WI38 (cell line): ENCODE measurements around the gene CFHR1.
"Not testable (repeated sequence)": the region's sequence is repeated elsewhere in the genome, so short reads cannot be mapped to it uniquely, and the experiment has no call there.

Source experiments
- H3K4me3 ChIP-seq: 2 replicates; pipeline ENCODE4 v1.5.1; 2011; ENCODE audit warnings: low read depth, mild to moderate bottlenecking, control low read depth, low read length
- TF ChIP-seq, protein P1 (sequence below): IDR thresholded peaks from 2 replicates; pipeline ENCODE4 v1.5.1; 2012; ENCODE audit warnings: low read depth, mild to moderate bottlenecking, control low read depth, low read length

Gene CFHR1

DNA sequence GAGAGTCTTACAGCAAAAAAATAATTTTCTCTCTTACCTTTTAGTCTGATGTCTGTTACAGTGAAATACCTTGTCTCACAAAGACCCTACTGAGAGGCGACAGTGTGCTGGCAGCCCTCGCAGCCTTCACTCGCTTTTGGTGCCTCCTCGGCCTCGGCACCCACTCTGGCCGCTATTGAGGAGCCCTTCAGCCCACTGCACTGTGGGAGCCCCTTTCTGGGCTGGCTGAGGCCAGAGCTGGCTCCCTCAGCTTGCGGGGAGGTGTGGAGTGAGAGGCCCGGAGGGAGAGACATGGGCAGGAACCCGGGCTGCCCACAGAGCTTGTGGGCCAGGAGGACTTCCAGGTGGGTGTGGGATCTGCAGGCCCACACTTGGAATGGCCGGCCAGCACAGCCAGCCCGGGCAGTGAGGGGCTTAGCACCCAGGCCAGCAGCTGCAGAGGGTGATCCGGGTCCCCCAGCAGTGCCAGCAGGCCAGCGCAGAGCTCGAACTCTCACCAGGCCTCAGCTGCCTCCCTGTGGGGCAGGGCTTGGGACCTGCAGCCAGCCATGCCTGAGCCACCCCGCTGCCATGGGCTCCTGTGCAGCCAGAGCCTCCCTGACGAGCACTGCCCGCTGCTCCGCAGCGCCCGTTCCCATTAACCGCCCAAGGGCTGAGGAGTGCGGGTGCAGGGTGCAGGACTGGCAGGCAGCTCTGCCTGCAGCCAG lies 10.8 kb upstream of the CFHR1 start:
- TF ChIP-seq, protein P1, sequence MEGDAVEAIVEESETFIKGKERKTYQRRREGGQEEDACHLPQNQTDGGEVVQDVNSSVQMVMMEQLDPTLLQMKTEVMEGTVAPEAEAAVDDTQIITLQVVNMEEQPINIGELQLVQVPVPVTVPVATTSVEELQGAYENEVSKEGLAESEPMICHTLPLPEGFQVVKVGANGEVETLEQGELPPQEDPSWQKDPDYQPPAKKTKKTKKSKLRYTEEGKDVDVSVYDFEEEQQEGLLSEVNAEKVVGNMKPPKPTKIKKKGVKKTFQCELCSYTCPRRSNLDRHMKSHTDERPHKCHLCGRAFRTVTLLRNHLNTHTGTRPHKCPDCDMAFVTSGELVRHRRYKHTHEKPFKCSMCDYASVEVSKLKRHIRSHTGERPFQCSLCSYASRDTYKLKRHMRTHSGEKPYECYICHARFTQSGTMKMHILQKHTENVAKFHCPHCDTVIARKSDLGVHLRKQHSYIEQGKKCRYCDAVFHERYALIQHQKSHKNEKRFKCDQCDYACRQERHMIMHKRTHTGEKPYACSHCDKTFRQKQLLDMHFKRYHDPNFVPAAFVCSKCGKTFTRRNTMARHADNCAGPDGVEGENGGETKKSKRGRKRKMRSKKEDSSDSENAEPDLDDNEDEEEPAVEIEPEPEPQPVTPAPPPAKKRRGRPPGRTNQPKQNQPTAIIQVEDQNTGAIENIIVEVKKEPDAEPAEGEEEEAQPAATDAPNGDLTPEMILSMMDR: no peak
- no peak overlapping the region for H3K4me3 ChIP-seq

DNA sequence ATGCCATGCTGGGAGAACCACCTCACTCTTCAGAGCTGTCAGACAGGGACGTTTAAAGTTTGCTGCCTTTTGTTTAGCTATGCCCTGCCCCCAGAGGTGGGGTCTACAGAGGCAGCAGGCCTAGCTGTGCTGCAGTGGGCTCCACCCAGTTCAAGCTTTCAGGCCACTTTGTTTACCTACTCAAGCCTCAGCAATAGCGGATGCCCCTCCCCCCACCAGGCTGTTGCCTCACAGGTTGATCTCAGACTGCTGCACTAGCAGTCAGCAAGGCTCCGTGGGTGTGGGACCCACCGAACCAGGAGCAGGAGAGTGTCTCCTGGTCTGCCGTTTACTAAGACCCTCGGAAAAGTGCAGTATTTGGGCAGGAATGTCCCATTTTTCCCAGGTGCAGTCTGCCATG lies 2.1 kb upstream of the CFHR1 start:
- not testable (repeated sequence) for H3K4me3 ChIP-seq

DNA sequence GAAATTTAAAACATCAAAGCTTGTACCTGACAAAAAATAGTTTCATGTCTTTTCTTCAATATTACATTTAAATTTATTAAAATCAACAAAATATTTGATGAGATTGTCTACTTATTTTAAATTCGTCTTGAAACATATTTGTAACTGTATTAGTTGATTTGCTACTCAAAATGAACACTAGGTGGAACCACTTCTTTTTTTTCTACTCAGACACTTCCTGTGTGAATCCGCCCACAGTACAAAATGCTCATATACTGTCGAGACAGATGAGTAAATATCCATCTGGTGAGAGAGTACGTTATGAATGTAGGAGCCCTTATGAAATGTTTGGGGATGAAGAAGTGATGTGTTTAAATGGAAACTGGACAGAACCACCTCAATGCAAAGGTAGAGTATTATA lies 8.3 kb downstream of the CFHR1 start:
- not testable (repeated sequence) for H3K4me3 ChIP-seq

DNA sequence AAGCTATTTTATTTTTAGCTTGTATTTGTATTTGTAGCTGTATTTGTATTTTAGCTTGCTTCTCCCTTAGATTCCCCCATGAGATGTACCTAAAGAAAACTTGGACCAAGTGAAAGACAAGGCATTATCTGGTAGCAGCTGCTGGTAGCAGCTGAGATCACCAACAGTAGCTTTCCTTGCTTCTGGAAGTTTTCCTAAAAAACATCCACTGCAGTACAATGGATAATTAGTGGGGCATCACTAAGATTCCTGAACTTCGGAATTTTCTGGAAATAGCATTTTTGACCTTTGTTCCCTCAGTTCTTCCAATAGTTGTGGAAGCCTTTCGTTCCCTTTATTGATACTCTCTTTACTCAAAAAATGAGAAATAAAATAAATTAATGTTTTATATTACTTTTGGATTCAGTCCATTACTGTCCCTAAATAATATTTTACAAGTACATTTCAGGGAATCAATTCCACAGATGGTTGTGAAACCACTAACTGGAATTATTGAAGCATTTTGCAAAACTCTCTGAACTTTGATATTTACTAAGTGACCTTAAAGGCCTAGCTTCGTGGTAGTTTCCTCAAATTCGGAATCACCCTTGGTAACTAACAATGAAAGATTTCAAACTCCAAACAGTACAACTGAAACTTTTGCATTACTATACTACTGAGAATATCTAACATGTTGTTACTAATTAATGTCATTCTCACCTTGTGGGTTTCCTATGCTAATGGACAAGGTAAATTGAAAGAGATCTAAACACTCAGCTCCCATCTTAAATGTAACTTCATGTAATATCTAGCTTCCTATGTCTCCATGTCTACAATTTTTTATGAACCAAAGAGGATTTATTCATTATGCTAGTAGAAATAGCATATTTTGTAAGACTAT lies 30.3 kb downstream of the CFHR1 start:
- H3K4me3 ChIP-seq: not testable (repeated sequence)

DNA sequence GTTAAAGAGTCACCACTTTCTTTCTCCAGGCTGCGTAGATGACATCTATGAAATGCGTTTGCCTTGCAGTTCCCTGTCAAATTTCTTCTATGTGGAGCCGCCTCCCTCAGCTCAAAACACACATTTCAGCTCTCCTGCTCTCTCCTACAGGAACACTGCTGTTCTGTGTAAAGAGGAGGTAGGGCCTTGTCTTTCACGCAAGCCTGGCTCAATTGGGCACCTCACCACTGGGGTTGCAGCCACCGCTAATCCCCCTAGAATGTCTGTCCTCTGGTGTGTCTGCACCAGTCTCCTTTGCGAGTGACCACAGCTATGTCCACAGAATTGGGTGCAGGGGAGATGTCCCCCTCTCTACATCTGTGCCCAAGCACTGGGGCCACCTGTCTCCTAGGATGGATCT lies 36.5 kb downstream of the CFHR1 start:
- TF ChIP-seq, protein P1: no peak
- no peak overlapping the region for H3K4me3 ChIP-seq

DNA sequence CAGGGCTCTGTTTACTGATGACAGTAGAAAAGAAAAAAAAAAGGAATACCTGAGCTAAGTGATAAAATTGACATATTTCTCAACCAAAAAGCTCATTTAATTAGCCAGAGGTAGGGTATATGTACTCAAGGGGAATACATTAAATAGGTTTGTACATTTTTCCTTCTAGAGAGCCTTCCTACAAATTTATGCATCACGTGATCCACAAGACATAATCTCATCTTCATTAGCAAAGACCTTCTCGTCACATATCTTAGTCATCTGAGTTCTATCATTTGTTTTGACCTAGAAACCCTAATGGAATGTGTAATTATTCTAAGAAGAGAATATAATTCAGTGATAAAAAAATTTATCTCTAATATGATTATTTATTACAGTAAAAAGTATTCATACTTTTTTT lies 37.7 kb downstream of the CFHR1 start:
- TF ChIP-seq, protein P1: no peak

DNA sequence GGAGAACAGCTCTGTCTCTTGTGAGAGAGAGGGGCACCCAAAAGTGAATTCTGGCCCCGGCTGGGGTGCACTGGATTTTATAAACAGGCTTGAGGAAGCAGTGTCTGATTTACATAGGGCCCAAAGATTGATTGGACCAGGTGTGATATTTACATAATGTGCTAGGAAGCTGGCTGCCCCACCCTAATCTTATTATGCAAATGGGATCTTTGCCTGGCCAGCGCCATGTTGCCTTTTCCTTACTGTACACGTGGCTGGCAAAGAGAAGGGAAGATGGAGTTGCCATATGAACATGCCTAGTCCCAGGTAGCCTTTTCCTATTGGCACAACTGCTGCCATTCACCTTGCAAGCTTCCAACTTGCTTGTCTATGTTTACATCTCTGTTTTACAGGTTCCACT lies 39.3 kb downstream of the CFHR1 start:
- no peak overlapping the region for H3K4me3 ChIP-seq
- TF ChIP-seq, protein P1: no peak

More for the DNA sequence above, 37.7 kb downstream of the CFHR1 start:
- no peak overlapping the region for H3K4me3 ChIP-seq

DNA sequence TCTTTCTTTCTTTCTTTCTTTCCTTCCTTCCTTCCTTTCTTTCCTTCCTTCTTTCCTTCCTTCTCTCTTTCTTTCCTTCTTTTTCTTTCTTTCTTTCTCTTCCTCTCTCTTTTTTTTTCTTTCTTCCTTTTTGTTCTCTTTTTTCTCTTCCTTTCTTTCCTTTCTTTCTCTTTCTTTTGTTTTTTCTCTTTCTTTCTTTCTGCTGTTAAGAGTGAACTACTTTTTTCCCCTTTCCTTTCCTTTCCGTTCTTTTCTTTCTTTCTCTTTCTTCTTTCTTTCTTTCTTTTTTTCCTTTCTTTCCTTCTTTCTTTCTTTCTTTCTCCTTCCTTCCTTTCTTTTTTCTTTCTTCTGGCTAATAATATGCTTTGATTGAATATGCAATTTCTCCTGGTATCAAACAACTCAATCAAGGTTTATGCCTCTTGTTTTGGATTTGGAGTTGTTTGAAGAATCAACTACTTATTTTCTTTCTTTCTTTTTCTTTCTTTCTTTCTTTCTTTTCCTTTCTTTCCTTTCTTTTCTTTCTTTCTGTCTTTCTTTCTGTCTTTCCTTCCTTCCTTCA lies 40.9 kb downstream of the CFHR1 start:
- TF ChIP-seq, protein P1: no peak
- H3K4me3 ChIP-seq: no peak overlapping the region
